H1 (cell line): Measurements from ENCODE around the gene DEFB126. TPM values are rescaled to one million over a fixed set of nuclear protein-coding genes. Genes with fewer than 3 reads are reported as not detected.

Experiments used
- BACH1 ChIP-seq: IDR thresholded peaks from 2 replicates; pipeline ENCODE4 v1.6.1; 2012; ENCODE audit warnings: low read length, improper control_type of control experiment
- CBX5 ChIP-seq: fragments of 300-800, 300-1000 bp; sonication (generic); IDR thresholded peaks from 2 replicates; pipeline ENCODE4 v1.7.1; 2016; ENCODE audit warnings: antibody characterized with exemption, low read length, low read depth
- CHD7 ChIP-seq: fragments of 300-600 bp; sonication (generic); IDR thresholded peaks from 2 replicates; pipeline ENCODE4 v1.7.1; 2012; ENCODE audit warnings: low read length, moderate library complexity, mild to moderate bottlenecking, inconsistent platforms; ENCODE audit not compliant: insufficient replicate concordance
- EP300 ChIP-seq, 2 experiments: IDR thresholded peaks; 1 replicate in 1 of 2; 2 replicates in 1 of 2; pipeline ENCODE4 v1.6.1; 2011 to 2012; ENCODE audit warnings: low read depth in 2 of 2, low read length in 2 of 2, mild to moderate bottlenecking in 2 of 2, borderline replicate concordance in 1 of 2, inconsistent platforms in 1 of 2, moderate library complexity in 1 of 2
- FOSL1 ChIP-seq: IDR thresholded peaks from 2 replicates; pipeline ENCODE4 v1.6.1; 2011; ENCODE audit warnings: mild to moderate bottlenecking, low read depth, low read length, moderate library complexity; ENCODE audit not compliant: insufficient read depth
- GTF2F1 ChIP-seq: IDR thresholded peaks from 2 replicates; pipeline ENCODE4 v1.6.1; 2012; ENCODE audit warnings: low read depth, low read length, improper control_type of control experiment, borderline replicate concordance
- KDM1A ChIP-seq: fragments of 200-600, 300-600 bp; sonication (generic); IDR thresholded peaks from 2 replicates; pipeline ENCODE4 v1.7.1; 2016; ENCODE audit warnings: mild to moderate bottlenecking, low read length, borderline replicate concordance
- NANOG ChIP-seq: IDR thresholded peaks from 2 replicates; pipeline ENCODE4 v1.6.1; 2011; ENCODE audit warnings: low read length, low read depth, mild to moderate bottlenecking, inconsistent platforms; ENCODE audit not compliant: insufficient read depth, poor library complexity, severe bottlenecking
- POLR2A ChIP-seq, 2 experiments: IDR thresholded peaks; 1 replicate in 1 of 2; 2 replicates in 1 of 2; pipeline ENCODE4 v1.6.1; 2011; ENCODE audit warnings: low read depth in 2 of 2, low read length in 2 of 2, mild to moderate bottlenecking in 2 of 2; ENCODE audit errors: control extremely low read depth in 1 of 2
- SP2 ChIP-seq: IDR thresholded peaks from 2 replicates; pipeline ENCODE4 v1.6.1; 2012; ENCODE audit warnings: mild to moderate bottlenecking, low read length, inconsistent platforms
- SUZ12 ChIP-seq: fragments of 200-600 bp; sonication (generic); IDR thresholded peaks from 2 replicates; pipeline ENCODE4 v1.6.1; 2012; ENCODE audit warnings: mild to moderate bottlenecking, inconsistent platforms, low read length, moderate library complexity, mixed read lengths
- YY1 ChIP-seq: IDR thresholded peaks from 2 replicates; pipeline ENCODE4 v1.6.1; 2011; ENCODE audit warnings: low read depth, mild to moderate bottlenecking, low read length
- polyA plus RNA-seq, 7 experiments: library from polyadenylated mRNA; depleted of rRNA in 3 of 7; stranded (reverse) in 5 of 7; unstranded in 2 of 7; fragments of >200 nt in 5 of 7; fragments of 200-250 nt in 2 of 7; gene quantifications; 1 replicate in 5 of 7; 2 replicates in 1 of 7; 4 replicates in 1 of 7; pipeline versions ENCODE4 v1.2.1 to v1.2.3, GENCODE V29; 2011 to 2013; ENCODE audit warnings: missing spikeins in 2 of 7, mixed read lengths in 2 of 7
- total RNA-seq: library from RNA; stranded (reverse); fragmentation: NEBNext Ultra II Directional; extraction: Animal tissue kit (Norgen Biotek cat#: 25700); gene quantifications from 2 replicates; pipeline ENCODE4 v1.2.1, GENCODE V29; 2021

The DEFB126 gene
- total and polyA plus RNA-seq, 2 of the 8 experiments (the other 6 are each of a cell fraction or from before 2014, with no cell fraction given) = not detected

GRCh38 chr20:93641-94040 lies 48.7 kb upstream of the DEFB126 start (continued):
- TF ChIP-seq CHD7 = no peak
- TF ChIP-seq KDM1A = no peak
- no peak for TF ChIP-seq SP2
- TF ChIP-seq SUZ12 = no peak
- TF ChIP-seq YY1 = no peak
- TF ChIP-seq EP300 (IDR thresholded peaks at IDR 0.05; ENCODE audit: borderline replicate concordance in 1 of 2, low read depth in 2 of 2, low read length in 2 of 2) = no peak
- no peak for TF ChIP-seq NANOG
- TF ChIP-seq POLR2A (IDR thresholded peaks at IDR 0.05; ENCODE audit: control extremely low read depth in 1 of 2, low read depth in 2 of 2, low read length in 2 of 2) = no peak
- no peak for TF ChIP-seq GTF2F1
- TF ChIP-seq BACH1 = no peak
- TF ChIP-seq CBX5 = no peak
- no peak for TF ChIP-seq FOSL1
